ENCODE data around the gene CCNJ.

GRCh38 chr10:96022739-96023138 lies 20.6 kb upstream of the CCNJ start:
- TF ChIP-seq CTCF (IDR thresholded peaks at IDR 0.05; ENCODE audit: borderline replicate concordance, extremely low read depth, low read length, poor library complexity, severe bottlenecking) (no peak), EZH2 (IDR thresholded peaks at IDR 0.05; ENCODE audit: borderline replicate concordance, low read depth, low read length, severe bottlenecking) (no peak)

Data from DND-41 (cell line).